HG03342 (cell line): ENCODE data around the gene C2CD3.

ENCODE experiments used
- ATAC-seq: cut with Tn5 transposase; IDR thresholded peaks from one replicate; pipeline ENCODE4 v1.9.1; 2021; ENCODE audit warnings: mild to moderate bottlenecking, moderate library complexity; ENCODE audit not compliant: unreplicated experiment

Gene C2CD3

GRCh38 chr11:73983741-73984538 lies 186.9 kb downstream of the C2CD3 start:
- no peak for ATAC-seq

GRCh38 chr11:73982990-73983740 lies 187.6 kb downstream of the C2CD3 start:
- peak; percentile 61 for ATAC-seq

DNA sequence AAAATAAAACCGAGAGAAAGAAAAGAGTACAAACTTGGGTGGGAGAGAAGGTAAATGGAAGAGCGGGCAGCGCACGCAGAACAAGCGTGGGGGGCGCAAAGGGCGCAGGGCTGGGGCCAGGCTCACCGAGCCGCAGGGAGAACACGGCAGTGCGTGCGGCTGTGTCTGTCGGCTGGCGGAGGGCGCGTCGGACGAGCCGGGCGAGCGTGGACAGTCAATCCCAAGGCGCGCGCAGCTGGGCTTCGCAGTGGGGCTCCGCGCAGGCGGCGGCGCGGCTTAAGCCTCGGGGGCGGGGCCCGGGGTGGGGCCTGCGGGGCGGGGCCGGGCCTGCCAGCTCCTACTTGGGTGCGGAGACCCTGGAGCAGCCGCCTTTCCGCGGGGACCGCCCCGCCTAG lies 188.2 kb downstream of the C2CD3 start, which contains the start of gene UCP2:
Gene UCP2, minus strand, starts transcription at position 249 of the 395 bp plus-strand sequence. CDS start 4,465 bp downstream, outside the sequence.
- peak; percentile 33 for ATAC-seq

DNA sequence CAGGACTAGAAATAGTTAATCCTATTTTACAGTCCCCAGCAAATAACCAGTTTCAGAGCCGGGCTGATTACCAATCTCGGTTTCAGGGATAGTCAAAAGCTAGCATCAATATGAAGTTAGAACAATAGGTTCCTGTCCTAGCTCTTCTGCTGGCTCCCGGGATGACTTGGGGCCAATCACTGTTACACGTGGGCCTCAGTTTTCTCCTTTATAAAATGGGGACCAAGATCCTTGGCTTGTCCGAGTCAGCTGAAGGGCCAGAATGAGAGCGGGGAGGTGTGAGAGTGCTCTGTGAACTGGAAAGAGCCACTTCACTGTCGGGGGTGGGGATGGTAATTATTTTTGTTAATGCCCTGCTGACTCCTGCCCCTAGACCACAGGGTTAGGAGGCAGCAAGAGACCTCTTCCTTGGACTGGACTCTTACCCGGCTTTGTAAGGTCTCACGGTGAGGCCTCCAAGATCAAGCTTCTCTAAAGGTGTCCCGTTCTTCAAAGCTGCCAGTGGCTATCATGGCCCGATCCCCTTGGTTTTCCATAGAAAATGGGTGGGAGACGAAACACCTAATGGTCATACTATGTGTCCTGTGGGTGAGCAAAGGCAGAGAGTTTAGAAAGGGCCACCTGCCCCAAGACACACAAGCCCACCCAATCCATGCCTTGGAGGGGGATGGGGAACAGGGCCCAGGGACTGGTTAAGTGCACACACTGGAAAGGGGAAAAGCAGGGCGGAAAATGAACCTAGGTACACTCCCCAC lies 189.6 kb downstream of the C2CD3 start:
- no peak for ATAC-seq

DNA sequence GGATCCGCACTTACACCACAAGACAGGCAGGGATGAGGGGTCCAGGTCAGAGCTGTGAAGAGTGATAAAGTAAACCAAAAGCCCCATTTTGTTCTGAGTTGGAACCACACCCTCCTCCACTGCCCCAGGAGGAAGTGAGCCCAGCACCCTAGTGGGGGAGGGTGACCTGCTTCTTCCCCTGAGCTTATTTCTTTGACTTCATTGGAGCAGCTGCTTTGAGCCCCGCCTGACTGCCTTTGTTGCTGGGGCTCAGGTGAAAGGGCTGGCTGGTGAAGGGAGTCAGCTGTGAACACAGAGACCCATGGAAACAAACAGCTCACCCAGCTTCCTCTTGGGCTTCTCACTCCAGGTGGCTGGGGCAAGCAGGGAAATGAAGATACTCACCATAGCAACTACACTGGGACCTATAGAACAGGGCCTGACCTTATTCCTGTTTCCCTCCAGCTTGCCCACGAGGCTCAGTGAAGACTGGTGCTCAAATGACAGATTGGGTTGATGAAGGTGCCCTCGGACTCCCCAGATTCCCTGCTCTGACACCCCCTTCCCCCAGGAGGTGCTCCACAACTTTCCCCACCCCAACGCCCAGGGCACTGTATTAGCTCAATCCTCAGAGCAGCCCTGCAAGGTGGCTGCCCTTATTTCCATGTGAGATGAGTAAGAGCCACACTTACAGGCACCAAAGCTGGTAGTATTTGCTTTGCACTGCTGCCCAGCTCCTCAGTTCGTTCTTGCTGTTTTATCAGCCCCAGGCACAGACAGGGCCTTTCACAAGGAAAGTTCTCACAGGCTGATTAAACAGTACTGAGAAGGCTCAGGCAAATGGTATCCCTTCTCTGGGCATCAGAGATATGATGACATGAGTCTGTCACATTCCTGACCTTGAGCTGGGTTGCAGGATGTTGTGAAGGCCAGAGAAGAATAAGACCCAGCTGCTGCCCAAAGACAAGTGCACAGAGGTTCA lies 190.5 kb downstream of the C2CD3 start:
- ATAC-seq: peak; percentile 43

GRCh38 chr11:73978576-73979086 lies 192.2 kb downstream of the C2CD3 start:
- no peak for ATAC-seq

DNA sequence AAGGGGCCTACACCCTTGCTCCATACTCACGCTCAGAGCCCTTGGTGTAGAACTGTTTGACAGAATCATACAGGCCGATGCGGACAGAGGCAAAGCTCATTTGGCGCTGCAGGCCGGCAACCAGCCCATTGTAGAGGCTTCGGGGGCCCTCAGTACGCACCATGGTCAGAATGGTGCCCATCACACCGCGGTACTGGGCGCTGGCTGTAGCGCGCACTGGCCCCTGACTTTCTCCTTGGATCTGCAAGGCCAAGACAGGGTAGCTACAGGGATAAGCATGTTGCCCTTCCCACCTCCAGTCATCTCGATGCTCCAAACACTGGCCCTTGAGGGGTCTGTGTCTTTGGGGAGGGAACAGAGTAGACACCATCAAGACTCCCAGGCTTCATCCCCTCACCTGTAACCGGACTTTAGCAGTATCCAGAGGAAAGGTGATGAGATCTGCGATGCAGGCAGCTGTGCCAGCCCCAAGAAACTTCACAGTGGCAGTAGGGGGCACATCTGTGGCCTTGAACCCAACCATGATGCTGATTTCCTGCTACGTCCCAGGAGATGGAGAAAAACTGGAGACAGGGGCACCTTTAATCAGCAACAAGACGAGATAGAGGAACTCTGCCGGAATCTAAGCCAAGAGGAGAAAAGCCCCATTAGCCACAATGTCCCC lies 192.8 kb downstream of the C2CD3 start:
- ATAC-seq: no peak

DNA sequence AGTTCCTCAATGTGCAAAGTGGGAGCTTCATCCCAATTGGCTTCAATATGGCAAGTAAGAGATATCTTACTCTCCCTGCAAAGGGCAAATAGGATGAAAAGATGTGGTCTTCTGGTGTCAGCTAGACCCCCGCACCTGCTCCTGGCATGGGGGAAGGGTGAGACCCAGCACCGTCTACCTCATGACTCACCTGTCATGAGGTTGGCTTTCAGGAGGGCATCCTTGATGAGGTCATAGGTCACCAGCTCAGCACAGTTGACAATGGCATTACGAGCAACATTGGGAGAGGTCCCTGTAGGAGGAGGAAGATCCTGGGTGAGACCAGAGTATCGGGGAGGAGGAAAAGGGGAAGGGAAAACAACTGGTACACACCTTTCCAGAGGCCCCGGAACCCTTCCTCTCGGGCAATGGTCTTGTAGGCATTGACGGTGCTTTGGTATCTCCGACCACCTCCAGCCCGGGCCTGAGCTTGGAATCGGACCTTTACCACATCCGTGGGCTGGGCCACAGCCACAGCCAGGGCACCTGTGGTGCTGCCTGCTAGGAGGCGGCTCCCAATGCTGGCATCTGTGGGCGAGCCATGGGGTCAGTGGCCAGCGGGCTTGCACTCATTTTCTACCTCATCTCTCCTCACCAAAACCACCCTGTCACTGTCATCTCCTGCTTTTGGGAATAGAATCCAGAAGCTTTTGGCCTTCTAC lies 194.2 kb downstream of the C2CD3 start:
- no peak for ATAC-seq

- ATAC-seq: no peak
These were observed 195.4 kb downstream of the C2CD3 start for GRCh38 chr11:73975479-73975757.

DNA sequence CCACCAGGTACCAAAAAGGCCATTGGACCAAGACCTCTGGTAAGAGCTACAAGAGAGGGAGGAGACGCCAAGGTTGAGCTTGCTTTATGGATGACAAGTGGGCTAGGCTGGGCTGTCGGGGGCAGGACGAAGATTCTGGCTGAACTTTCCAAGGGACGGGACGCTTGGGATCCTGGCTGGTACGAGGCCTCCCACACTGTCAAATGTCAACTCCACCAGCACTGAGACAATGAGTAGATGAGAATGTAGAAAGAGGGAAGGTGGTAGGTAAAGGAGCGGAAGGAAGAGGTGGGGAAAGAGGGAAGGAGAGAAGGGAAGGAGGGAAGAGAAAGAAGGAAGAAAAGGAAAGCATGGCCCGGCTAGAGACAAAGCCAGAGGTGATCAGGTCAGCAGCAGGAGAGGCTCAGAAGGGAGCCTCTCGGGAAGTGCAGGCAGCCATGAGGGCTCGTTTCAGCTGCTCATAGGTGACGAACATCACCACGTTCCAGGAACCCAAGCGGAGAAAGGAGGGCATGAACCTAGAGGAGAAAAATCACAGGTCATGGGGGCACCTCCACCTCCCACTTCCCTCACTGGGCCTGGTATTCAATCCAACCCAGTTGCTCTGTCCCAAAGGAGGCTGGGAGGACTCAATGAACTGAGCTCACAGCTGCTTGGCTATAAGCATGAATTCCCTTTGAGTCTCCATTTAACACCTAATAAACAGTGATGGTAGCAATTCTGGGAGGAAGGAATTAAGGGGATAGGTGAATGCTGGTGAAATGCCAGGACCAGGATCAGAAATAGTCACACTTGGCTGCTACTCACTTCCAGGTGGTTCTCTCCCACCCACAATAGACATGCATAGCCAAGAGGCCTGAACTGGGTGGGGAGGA lies 196.0 kb downstream of the C2CD3 start:
- no peak for ATAC-seq

DNA sequence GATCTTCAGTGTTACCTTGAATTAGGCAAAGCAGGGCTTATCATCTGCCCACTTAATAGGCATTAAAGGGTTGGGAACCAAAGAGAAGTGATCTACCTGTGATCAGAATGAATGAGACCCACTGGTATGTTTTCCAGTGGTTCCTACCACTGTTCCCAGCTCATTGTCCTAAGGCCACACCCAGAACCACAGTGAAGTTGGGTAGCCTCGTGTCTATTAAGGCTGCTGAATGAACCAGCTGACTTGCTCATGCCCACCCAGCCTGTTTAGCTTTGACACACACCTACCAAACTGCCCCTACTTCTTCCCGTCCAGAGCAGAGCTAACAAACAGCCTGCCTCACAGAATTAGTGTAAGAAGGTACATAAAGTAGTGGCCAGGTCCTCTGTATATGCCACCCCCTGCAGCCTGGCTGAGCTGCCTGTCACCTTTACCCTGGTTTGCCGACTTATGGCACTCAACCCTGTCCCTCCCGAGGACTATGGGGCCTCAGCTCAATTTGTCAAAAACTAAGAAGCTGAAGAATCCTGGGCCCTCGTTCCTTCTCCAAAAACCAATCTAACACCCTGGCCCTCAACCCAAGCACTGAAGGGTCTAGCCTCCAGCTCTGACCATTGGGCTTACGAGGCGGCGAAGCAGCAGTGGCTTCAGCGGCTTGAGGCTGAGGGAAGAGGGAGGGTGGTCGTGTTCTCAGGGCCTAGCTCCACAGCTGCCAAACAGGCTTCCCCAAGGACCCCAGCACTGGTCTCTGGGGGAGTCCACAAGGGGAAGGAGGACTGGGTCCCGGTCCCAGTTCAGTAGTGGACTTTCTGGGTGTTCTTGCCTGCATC lies 198.0 kb downstream of the C2CD3 start:
- no peak for ATAC-seq

DNA sequence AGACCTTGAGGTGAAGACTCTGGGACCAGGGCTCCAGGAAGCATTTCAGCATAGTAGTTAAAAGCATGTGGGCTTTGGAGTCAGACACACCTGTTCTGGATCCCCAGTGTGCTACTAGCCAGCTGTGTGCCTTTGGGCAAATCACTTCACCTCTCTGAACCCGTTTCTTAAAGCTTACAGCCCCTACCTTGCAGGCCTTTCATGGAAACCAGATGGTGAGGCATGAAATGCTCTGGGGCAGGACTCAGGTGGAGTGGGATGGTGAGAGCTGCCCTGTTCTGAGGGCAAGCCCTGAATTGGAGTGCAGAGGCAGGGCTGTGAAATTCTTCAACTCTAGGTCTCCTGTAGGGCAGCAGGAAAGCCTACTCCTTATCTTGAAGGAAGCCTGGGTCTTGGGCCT lies 198.6 kb downstream of the C2CD3 start:
- ATAC-seq: no peak

GRCh38 chr11:73971175-73971719 lies 199.6 kb downstream of the C2CD3 start:
- ATAC-seq: no peak

- no peak for ATAC-seq
These were observed 200.6 kb downstream of the C2CD3 start for GRCh38 chr11:73969991-73970800.

- ATAC-seq: no peak
These were observed 201.7 kb downstream of the C2CD3 start for GRCh38 chr11:73969091-73969490.

DNA sequence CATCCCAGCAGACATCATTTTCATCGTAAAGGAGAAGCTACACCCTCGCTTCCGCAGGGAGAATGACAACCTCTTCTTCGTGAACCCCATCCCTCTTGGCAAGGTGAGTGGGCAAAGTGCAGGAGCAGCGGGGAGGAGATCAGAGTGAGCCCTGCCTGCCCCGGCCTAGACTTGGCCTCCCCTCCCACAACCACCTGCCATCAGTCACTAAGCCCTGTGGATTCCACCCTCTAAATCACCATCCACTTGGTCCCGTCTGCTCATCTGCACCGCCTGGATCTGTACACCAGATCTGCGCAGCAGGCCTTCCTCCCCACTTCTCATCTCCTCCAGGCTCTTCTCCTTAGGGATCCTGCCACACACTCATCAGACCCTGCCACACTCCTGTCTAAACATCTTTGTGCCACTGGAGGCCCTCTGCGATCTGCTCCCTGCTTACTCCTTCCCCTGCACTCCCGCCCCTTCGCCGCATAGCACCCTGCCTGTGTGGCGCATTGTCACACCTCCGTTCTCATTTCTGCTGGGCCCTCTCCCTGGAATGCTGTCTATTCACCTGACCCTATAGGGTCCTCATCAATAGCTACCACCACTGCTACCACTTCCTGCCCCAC lies 202.3 kb downstream of the C2CD3 start:
- ATAC-seq: no peak
